NCI-H1092 (cell line): ENCODE results near the gene GRHL1.
A peak's percentile ranks its signal among the peaks of the same experiment; 100 is the strongest.
"Not testable (repeated sequence)": the region's sequence is repeated elsewhere in the genome, so short reads cannot be mapped to it uniquely, and the experiment has no call there.

Experiments
- DNase-seq: peaks from one replicate; lab custom pipeline; 2025; lab: John Stamatoyannopoulos, UW

GRHL1 gene

DNA sequence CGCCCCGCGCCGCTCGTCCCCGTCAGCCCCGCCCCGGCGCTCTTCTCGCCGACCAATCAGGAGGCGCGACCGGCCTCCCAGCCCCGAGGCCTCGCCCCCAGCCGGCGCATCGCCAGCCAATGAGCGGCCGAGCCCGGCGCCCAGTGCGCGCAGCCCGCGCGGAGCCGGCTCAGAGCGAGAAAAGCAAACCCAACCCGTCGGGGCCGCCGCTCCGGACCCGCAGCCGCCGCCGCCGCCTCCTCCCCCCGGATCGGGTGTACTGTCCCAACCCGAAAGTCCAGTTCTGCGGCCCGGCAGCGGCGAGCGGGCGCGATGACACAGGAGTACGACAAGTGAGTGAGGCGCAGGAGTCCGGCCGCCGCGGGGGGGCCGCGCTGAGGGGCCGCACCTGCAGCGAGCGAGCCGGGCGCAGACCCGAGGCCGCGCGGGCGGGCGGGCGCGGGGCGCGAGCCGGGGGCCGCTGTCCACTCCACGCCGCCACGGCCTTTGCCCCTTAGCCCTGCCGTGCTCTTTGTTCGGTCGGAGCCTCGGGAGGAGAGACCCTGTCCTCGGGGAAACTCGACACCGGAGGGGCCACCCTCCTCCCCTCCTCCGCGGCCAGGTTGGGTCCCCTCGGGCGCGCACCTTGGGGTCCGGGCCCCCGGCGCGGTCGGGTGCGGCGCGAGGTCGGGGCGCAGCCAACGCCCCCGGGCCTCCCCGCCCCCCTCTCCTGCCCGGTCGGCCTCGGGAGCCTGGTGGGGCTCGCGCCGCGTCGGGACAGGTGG, at the start of gene GRHL1:
Gene GRHL1 (plus strand): TSS at position 172 of the 764 bp plus-strand sequence. CDS start 141 bp downstream, at position 313.
- peak; percentile 85 for DNase-seq

- DNase-seq, result no peak
Observed at GRCh38 chr2:9905413-9905812, 46.1 kb upstream of the GRHL1 start.

DNA sequence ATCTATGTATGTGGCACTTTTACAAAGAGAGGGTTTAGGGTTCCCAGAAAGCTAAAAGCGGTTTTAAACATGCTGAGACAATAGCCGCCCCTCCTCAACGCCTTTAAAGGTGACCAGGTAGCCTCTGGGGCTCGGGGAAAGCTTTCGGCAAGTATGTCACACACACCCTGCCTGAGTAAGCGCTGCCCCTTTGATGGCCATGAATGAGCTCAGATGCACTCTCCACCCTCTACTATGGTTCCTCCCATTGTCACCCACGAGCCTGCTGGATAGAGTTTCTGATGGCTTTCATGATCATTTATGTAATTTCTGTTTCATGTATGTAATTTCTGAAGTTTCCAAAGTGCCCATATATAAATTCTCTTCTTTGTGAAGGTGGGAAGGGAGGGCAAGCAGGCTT, 44.1 kb upstream of the GRHL1 start:
- DNase-seq, result no peak

DNA sequence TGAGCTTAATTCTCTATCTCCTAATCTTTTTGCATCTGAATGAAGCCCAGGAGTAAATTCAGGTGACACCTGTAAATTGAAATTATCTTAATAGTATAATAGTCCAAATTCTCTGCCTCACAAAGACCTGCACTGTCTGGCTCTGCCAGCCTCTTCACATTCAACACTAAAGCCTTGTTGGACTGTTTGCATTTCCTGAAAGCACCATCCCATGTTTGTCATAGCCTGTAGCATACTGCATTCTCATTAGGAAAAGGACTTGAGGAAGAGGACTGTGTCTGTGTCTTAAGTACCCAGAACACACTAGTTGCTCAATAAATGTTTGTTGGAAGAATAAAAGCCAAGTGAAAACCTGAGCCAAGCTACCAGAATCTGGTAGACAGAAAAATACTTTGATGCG, 42.9 kb upstream of the GRHL1 start:
- DNase-seq, result no peak

DNA sequence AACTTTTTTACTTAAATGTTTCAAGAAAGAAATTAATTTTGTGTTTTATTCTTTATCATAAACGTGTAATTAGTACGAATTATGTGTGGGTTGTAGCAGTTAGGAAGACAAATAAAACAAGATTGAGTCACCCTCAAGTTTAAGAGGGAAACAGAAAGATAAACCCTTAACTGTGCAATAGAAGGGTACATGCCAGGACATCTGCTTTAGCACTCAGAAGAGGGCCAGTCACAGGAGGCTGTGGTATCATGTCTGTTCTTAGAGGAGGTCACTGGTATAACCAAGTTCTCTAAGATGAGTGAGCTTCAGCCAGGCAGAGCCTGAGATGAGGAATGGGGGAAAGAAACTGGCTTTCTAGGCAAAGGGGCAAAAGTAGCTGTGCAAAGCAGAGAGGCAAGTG, 42.4 kb upstream of the GRHL1 start:
- DNase-seq, result no peak

- no peak for DNase-seq
Observed at GRCh38 chr2:9910699-9911098, 40.8 kb upstream of the GRHL1 start.

DNA sequence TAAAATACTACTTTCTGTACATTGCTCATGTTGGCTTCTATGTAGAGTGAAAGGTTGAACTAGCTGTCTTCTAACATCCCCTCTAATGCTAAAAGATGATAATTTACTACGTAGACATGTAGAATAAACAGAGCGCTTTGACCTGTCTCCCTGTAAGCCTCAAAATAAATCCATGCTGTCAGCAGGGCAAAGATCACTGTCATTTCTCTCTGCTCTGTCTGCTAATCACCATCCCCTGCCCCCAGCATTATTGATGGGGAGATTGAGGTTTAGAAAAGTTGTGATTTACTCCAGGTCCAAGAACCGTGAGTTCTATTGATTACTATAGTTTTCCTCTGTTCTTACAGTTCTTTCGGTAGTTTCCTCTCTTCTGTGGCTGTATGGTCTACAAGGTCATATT, 39.0 kb upstream of the GRHL1 start:
- DNase-seq, result no peak

DNA sequence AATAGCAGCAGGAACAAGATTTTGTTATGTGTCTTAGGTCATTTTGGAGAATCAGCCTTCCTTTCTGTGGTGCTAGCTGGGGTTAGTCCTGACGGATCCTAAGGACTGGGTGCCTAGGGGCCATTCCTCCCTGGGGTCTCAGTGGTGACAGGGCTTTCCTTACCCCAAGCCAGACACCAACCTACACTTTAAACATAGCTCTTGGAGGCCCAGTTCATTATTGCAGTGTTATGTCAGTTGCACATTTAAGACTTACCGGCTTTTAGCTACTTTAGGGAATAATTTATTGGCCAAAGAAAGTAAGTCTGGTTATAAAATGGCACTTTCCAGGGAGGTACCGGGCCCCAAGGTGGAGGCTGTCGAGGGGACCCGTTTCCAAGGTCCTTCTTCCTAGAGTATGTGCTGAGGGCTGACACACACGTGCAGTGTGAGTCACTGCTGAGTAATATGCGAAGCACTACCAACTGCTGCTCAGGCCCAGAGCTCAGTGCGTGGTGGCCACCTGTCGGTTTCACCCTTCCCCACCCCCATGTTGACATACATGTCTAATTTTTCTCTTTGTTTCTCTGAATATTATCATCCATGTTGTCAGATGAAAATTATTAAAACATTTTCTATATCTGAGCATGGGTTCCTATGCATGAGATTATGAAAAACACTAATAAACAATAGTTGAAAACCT, 37.0 kb upstream of the GRHL1 start:
- DNase-seq, result no peak

- no peak for DNase-seq
Observed at GRCh38 chr2:9918275-9918674, 33.2 kb upstream of the GRHL1 start.

GRCh38 chr2:9919512-9919911, 32.0 kb upstream of the GRHL1 start:
- DNase-seq, result no peak

GRCh38 chr2:9927020-9927419, 24.5 kb upstream of the GRHL1 start:
- not testable (repeated sequence) for DNase-seq

DNA sequence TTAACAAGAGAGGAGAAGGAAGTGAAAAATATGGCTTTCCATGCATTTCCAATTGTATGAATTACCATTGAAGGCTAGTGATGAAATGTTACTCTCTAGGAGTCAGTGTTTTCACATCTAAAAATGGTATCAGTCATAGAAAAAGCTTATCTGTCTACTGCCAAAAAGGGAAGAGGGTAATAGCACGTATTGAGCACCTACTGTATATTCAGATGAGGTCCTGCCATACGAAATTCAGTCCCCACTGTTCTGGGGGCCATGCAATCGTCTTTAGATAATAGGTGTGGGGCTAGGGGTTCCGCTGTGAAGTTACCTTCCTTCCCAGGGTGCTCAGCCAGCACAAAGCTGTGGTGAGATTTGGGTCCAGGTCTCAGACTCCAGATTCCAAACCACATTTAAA, 14.2 kb upstream of the GRHL1 start:
- no peak for DNase-seq

GRCh38 chr2:9937968-9938367, 13.5 kb upstream of the GRHL1 start:
- no peak for DNase-seq

DNA sequence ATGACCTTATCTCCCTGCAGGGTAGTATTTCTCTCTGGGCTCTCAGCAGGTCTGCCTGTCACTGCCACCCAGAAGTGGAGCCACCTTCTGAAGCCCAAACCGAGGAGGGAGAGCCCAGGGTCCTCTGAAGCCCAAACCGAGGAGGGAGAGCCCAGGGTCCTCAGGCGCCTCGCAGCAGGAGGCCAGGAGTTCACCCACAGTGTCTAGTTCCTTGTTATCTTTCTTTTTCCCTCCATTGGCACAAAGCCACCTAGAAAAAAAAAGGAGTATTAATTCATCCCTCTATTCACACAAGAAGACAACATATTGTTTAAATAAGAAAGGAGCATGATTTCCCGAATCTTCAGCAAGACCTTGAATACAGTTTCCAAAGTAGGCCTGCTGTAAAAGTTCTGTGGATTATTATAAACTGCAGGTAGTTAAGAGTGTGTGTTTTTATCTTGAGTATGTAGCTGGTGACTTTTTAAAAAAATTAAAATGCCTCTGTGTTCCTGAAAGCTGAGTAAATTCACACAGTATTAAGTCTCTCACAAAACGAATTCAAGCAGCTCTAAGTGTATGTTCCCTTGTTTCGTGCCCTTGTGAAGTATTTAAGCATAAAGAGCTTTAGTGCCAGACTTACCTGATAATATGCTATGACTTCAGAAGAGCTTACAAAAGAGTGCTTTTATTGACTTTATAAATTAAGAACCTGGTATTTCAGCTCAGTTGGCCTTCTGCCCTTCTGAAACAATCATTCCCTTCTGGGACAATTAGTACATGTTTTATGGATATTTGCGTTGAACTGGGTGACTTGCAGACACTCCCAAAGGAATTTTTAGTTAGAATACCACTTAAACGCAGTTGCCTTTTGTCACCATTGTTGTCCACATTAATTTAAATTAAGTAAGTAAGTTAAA, 11.7 kb upstream of the GRHL1 start:
- DNase-seq, result no peak

GRCh38 chr2:9941196-9941995, 10.1 kb upstream of the GRHL1 start:
- DNase-seq, result no peak

GRCh38 chr2:9941996-9942390, 9.5 kb upstream of the GRHL1 start:
- DNase-seq, result no peak

DNA sequence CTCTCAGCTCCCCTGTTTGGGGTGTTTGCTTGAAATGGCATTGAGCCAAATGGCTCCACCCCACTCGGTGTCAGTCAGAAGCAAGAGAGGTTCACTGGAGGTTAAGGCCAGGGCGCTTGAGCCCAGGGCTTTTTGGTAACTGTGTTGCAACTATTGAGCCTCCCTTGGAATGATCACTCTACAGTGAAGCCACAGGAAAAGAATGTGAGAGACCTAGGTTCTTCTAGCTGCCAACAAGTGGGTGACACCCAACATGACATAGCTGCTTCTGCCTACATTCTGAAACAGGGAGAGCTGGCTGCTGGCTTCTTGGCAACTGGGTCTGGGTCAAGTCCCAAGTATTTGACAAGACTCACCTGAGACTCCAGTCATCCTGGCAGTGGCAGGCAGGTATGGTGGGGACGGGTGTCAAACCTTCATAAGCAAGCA, 7.1 kb upstream of the GRHL1 start:
- no peak for DNase-seq

GRCh38 chr2:9945596-9945995, 5.9 kb upstream of the GRHL1 start:
- DNase-seq, result no peak

DNA sequence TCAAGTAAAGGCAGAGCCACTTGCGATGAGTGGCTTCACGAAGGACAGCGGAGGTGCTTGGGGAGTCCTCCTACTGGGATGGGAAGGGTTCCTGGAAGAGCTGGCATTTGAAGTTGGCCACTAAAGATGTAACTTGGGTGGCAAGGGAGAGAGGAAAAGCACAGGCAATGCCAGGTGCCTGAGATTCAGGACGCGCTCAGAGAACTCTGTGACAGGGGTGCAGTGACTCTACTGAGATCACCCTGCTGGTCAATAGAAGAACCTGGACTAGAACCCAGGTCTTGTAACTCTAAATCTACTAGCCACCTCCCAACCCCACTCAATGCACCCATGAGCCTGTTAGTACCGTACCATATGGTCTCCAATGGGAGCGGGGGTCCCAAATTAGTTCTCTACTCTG, 5.4 kb upstream of the GRHL1 start:
- no peak for DNase-seq

DNA sequence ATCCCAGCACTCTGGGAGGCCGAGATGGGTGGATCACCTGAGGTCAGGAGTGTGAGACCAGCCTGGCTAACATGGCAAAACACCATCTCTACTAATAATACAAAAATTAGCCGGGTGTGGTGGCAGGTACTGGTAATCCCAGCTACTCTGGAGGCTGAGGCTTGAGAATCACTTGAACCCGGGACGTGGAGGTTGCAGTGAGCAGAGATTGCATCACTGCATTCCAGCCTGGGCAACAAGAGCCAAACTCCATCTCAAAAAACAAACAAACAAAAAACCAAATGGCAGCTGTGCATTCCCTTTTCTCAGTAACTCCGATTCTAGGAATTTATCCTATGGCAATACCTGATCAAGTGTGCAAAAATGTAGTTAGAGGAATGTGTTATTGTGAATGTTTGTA, 4.7 kb upstream of the GRHL1 start:
- DNase-seq, result no peak

GRCh38 chr2:9948721-9949120, 2.8 kb upstream of the GRHL1 start:
- DNase-seq, result no peak
